A375 (cell line): ENCODE measurements around the gene CCR9. TPM values are rescaled to one million over a fixed set of nuclear protein-coding genes. Genes with fewer than 3 reads are reported as not detected.

Source experiments
- small RNA-seq: library from RNA; depleted of rRNA; stranded (forward); fragments of <200 nt; gene quantifications from one replicate; pipeline ENCODE3, GENCODE V24; 2014
- total RNA-seq: library from RNA; depleted of rRNA; stranded (reverse); fragments of >200 nt; shearing (Covaris generic); gene quantifications from 2 replicates; pipeline ENCODE4 v1.2.3, GENCODE V29; 2014; rRNA removed

The CCR9 gene
- total RNA-seq: not detected in 2 replicates

GRCh38 chr3:45885979-45886705 is at the start of gene CCR9:
TSS of gene CCR9 (plus strand) at chr3:45886543. CDS start at chr3:45894934, 8,391 bp downstream.

GRCh38 chr3:45841757-45842491 is 44.4 kb upstream of the CCR9 start, which contains the start of gene LZTFL1:
TSS of gene LZTFL1 (minus strand) at chr3:45842119. CDS start at chr3:45841991, 128 bp downstream.

GRCh38 chr3:45943207-45943846 is 57.0 kb downstream of the CCR9 start, which contains the start of gene CXCR6:
TSS of gene CXCR6 (plus strand) at chr3:45943464. CDS start at chr3:45946482, 3,018 bp downstream.

Small RNAs within 50 kb of the gene (small RNA-seq; reads per million reads assigned to genes)
- not detected for gene RF00019

Other genes with a start within 250 kb of the CCR9 start
- gene SACM1L, start 197.1 kb upstream of the CCR9 start, total RNA-seq: 18.3 and 24.0 TPM in 2 replicates
- 0.30 and 0.66 TPM in 2 replicates for gene SLC6A20, start 90.0 kb upstream of the CCR9 start, total RNA-seq
- 16.2 and 25.4 TPM in 2 replicates for gene LZTFL1, start 44.4 kb upstream of the CCR9 start, total RNA-seq
- gene CXCR6, start 56.9 kb downstream of the CCR9 start, total RNA-seq: not detected in 2 replicates
- 9.2 and 10.7 TPM in 2 replicates for gene FYCO1, start 109.3 kb downstream of the CCR9 start, total RNA-seq
- not detected in 2 replicates for gene XCR1, start 140.9 kb downstream of the CCR9 start, total RNA-seq